KMS-11 (cell line): ENCODE results near the gene KLF13.

Experiments used
- H2AFZ ChIP-seq: fragments of 200-600 bp; sonication (generic); 2 replicates; pipeline ENCODE4 v1.6.1; 2016; ENCODE audit warnings: antibody characterized with exemption, mixed run types, low read depth
- H3K27ac ChIP-seq: fragments of 200-600 bp; sonication (generic); 2 replicates; pipeline ENCODE4 v1.6.1; 2016; ENCODE audit warnings: mild to moderate bottlenecking, mixed run types
- H3K27me3 ChIP-seq: fragments of 200-600 bp; sonication (generic); 2 replicates; pipeline ENCODE4 v1.6.1; 2017; ENCODE audit warnings: mild to moderate bottlenecking, low read depth, mixed run types, moderate library complexity; ENCODE audit not compliant: insufficient read depth
- H3K36me3 ChIP-seq: fragments of 200-600 bp; sonication (generic); 2 replicates; pipeline ENCODE4 v1.6.1; 2017; ENCODE audit warnings: mild to moderate bottlenecking, mixed run types; ENCODE audit not compliant: insufficient read depth
- H3K4me1 ChIP-seq: fragments of 200-600 bp; sonication (generic); 2 replicates; pipeline ENCODE4 v1.6.1; 2016; ENCODE audit warnings: mild to moderate bottlenecking, low read depth, mixed run types; ENCODE audit not compliant: poor library complexity, severe bottlenecking
- H3K4me2 ChIP-seq: fragments of 200-600 bp; sonication (generic); 2 replicates; pipeline ENCODE4 v1.7.0; 2016; ENCODE audit warnings: mild to moderate bottlenecking, mixed run types
- H3K4me3 ChIP-seq: fragments of 200-600 bp; sonication (generic); IDR thresholded peaks from 2 replicates; pipeline ENCODE4 v1.6.1; 2017; ENCODE audit warnings: low read depth, low read length, mixed read lengths; ENCODE audit not compliant: insufficient read depth
- H3K79me2 ChIP-seq: fragments of 200-600 bp; sonication (generic); 2 replicates; pipeline ENCODE4 v1.6.1; 2016; ENCODE audit warnings: low read depth, mixed run types; ENCODE audit not compliant: insufficient read depth
- H3K9ac ChIP-seq: fragments of 200-600 bp; sonication (generic); 2 replicates; pipeline ENCODE4 v1.6.1; 2016; ENCODE audit warnings: mild to moderate bottlenecking, mixed run types
- H4K20me1 ChIP-seq: fragments of 200-600 bp; sonication (generic); 2 replicates; pipeline ENCODE4 v1.6.1; 2016; ENCODE audit warnings: mild to moderate bottlenecking, mixed run types; ENCODE audit not compliant: insufficient read depth
- TF ChIP-seq, protein P1 (sequence below): fragments of 200-600 bp; sonication (generic); conservative IDR thresholded peaks from 2 replicates; pipeline ENCODE4 v1.6.1; 2017; ENCODE audit warnings: low read depth, mild to moderate bottlenecking, antibody characterized with exemption, low read length, moderate library complexity, mixed read lengths

KLF13 gene

DNA sequence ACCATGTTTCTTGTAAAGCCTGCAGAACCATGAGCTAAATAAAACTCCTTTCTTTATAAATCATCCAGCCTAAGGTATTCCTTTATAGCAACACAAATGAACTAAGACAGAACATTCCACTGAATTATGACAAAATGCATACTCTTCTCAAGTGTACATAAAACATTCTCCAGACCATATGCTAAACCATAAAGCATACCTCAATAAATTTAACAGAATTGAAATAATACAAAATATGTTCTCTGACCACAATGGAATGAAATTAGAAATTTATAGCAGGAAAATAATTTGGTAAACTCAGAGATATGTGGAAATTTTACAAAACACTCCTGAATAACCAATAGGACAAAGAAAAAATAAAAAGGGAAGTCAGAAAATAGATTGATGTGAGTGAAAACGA, 88.6 kb downstream of the KLF13 start:
- Histone ChIP-seq H3K4me1 (peaks cover 12% of the 10 kb centered on the region), H3K27me3 (peaks cover 24% of the 10 kb centered on the region; the same call in 1 of the 2 replicates), H3K4me3 (no peak overlapping the region), H4K20me1 (no peaks in the 10 kb centered on the region; the same call in 1 of the 2 replicates), H3K4me2 (no peak overlapping the region), H3K27ac (no peak overlapping the region), H2AFZ (no peak overlapping the region), H3K9ac (no peak overlapping the region), H3K36me3 (no peaks in the 10 kb centered on the region), H3K79me2 (no peaks in the 10 kb centered on the region)
- TF ChIP-seq, protein P1, sequence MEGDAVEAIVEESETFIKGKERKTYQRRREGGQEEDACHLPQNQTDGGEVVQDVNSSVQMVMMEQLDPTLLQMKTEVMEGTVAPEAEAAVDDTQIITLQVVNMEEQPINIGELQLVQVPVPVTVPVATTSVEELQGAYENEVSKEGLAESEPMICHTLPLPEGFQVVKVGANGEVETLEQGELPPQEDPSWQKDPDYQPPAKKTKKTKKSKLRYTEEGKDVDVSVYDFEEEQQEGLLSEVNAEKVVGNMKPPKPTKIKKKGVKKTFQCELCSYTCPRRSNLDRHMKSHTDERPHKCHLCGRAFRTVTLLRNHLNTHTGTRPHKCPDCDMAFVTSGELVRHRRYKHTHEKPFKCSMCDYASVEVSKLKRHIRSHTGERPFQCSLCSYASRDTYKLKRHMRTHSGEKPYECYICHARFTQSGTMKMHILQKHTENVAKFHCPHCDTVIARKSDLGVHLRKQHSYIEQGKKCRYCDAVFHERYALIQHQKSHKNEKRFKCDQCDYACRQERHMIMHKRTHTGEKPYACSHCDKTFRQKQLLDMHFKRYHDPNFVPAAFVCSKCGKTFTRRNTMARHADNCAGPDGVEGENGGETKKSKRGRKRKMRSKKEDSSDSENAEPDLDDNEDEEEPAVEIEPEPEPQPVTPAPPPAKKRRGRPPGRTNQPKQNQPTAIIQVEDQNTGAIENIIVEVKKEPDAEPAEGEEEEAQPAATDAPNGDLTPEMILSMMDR, result no peak

DNA sequence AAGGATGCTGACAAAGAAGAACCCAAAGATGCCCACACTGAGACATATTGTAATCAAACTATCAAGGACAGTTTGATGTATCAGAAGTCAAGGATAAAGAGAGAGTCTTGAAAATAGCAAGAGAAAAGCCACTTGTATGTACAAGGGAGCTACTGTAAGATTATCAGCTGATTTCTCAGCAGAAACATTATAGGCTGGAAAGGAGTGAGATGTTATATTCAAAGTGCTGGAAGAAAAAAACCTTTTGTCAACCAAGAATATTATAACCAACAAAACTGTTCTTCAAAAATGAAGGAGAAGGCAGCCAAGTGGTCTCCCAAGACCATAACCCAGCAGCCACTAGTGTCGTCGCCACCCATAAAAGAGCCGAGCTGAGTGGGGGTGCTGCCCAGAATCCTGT, 93.2 kb downstream of the KLF13 start:
- no peaks in the 10 kb centered on the region for H3K79me2 ChIP-seq
- no peak overlapping the region for H3K27ac ChIP-seq
- TF ChIP-seq, protein P1, result no peak
- H3K4me3 ChIP-seq, result no peak overlapping the region
- no peak overlapping the region for H3K4me2 ChIP-seq
- 0 out of 2 replicates have a peak, but pooled peaks cover 5% of the 10 kb centered on the region for H3K27me3 ChIP-seq
- no peaks in the 10 kb centered on the region for H3K36me3 ChIP-seq
- no peak overlapping the region for H3K9ac ChIP-seq
- no peak overlapping the region for H2AFZ ChIP-seq
- no peaks in the 10 kb centered on the region for H4K20me1 ChIP-seq
- no peaks in the 10 kb centered on the region for H3K4me1 ChIP-seq

DNA sequence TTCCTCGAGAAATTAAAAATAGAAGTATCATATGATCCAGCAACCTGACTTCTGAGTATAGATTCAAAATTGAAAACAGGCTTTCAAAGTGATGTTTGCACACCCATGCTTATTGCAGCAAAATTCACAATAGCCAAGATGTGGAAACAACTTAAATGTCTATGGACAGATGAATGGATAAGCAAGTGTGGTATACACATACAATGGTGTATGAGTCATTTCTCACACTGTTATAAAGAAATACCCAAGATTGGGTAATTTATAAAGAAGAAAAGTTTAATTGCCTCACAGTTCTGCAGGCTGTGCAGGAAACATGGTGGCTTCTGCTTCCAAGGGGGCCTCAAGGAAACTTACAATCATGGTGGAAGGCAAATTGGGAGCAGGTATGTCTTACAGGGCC, 100.8 kb downstream of the KLF13 start:
- H3K27ac ChIP-seq, result no peak overlapping the region
- no peaks in the 10 kb centered on the region for H3K36me3 ChIP-seq
- no peaks in the 10 kb centered on the region for H3K79me2 ChIP-seq
- H3K4me3 ChIP-seq, result no peak overlapping the region
- H4K20me1 ChIP-seq, result no peaks in the 10 kb centered on the region
- no peak overlapping the region for H2AFZ ChIP-seq
- no peaks in the 10 kb centered on the region for H3K27me3 ChIP-seq
- H3K4me2 ChIP-seq, result no peak overlapping the region
- TF ChIP-seq, protein P1, result no peak
- no peak overlapping the region for H3K9ac ChIP-seq
- no peaks in the 10 kb centered on the region for H3K4me1 ChIP-seq
